Panc1 (cell line): Measurements from ENCODE around the gene SLFNL1. TPM values are rescaled to one million over a fixed set of nuclear protein-coding genes. Genes with fewer than 3 reads are reported as not detected.

Experiments used
- ATAC-seq: fragments of 200-7000 bp; cut with Tn5 transposase; 2 replicates; pipeline ENCODE4 v1.9.1; 2020; ENCODE audit warnings: mild to moderate bottlenecking, moderate library complexity
- BruUV-seq: library from RNA; stranded (reverse); fragments of 400-500 nt; replicated peaks from 2 replicates; lab custom pipeline; 2021; lab: Mats Ljungman, UMichigan
- CTCF ChIA-PET: fragments of 300-600 bp; sonication (Branson Sonifier 250); formaldehyde crosslinking; loops from one replicate; lab custom pipeline; 2022; ENCODE audit warnings: antibody characterized with exemption; lab: Charles Lee
- POLR2A ChIA-PET: fragments of 300-600 bp; sonication (Branson Sonifier 250); formaldehyde crosslinking; loops from one replicate; lab custom pipeline; 2022; ENCODE audit warnings: antibody characterized with exemption; lab: Charles Lee
- DNase-seq: peaks from one replicate; pipeline ENCODE4 v3.0.0-alpha.2; 2010; ENCODE audit warnings: low read depth, low spot score
- H3K27ac ChIP-seq: 2 replicates; pipeline ENCODE4 v1.5.1; 2011; ENCODE audit warnings: mild to moderate bottlenecking, low read length, inconsistent platforms
- H3K27me3 ChIP-seq: fragments of 200-500 bp; sonication (Bioruptor generic); 2 replicates; pipeline ENCODE4 v1.6.0; 2014; ENCODE audit warnings: low read length, inconsistent platforms; ENCODE audit not compliant: control insufficient read depth, insufficient read depth
- H3K36me3 ChIP-seq: fragments of 200-500 bp; sonication (Bioruptor generic); 2 replicates; pipeline ENCODE4 v1.5.1; 2014; ENCODE audit warnings: inconsistent platforms, mild to moderate bottlenecking, low read length, moderate library complexity; ENCODE audit not compliant: control insufficient read depth, insufficient read depth
- H3K4me1 ChIP-seq: 2 replicates; pipeline ENCODE4 v1.5.1; 2011; ENCODE audit warnings: inconsistent platforms, mild to moderate bottlenecking, low read length, moderate library complexity; ENCODE audit not compliant: control insufficient read depth, insufficient read depth
- H3K4me3 ChIP-seq, 2 experiments: 2 replicates each; pipeline ENCODE4 v1.5.1; 2011 to 2012; ENCODE audit warnings: low read depth in 2 of 2, low read length in 2 of 2, mild to moderate bottlenecking in 2 of 2, inconsistent platforms in 1 of 2, moderate library complexity in 1 of 2
- H3K9me3 ChIP-seq: fragments of 200-500 bp; sonication (Bioruptor generic); 2 replicates; pipeline ENCODE4 v1.5.1; 2014; ENCODE audit warnings: low read depth, mild to moderate bottlenecking, inconsistent platforms, low read length, moderate library complexity; ENCODE audit not compliant: control insufficient read depth, insufficient read depth
- POLR2AphosphoS5 ChIP-seq: IDR thresholded peaks from 2 replicates; pipeline ENCODE4 v1.6.1; 2012; ENCODE audit warnings: mild to moderate bottlenecking, low read depth, low read length, moderate library complexity
- SIN3A ChIP-seq: IDR thresholded peaks from 2 replicates; pipeline ENCODE4 v1.6.1; 2012; ENCODE audit warnings: low read depth, mild to moderate bottlenecking, low read length, moderate library complexity, borderline replicate concordance; ENCODE audit not compliant: insufficient read depth
- TCF7L2 ChIP-seq: IDR thresholded peaks from 2 replicates; pipeline ENCODE4 v1.6.1; 2011; ENCODE audit warnings: mild to moderate bottlenecking, low read depth, low read length, inconsistent platforms
- in situ Hi-C: cut with HindIII; loops from 2 replicates; pipeline ENCODE4 v1.10.0; 2016; ENCODE audit warnings: low sequenced_read_pairs, low pct_unique_long_range_greater_than_20kb
- intact Hi-C: fragments of 100-400 bp; cut with micrococcal nuclease; formaldehyde crosslinking; loops from one replicate; pipeline ENCODE4 v1.10.0; 2022; ENCODE audit not compliant: unreplicated experiment
- total RNA-seq: library from RNA; stranded (reverse); gene quantifications from one replicate; pipeline ENCODE4 v1.2.1, GENCODE V29; 2021; ENCODE audit not compliant: unreplicated experiment
- TF ChIP-seq, protein P1 (sequence below): fragments of 450-650 bp; IDR thresholded peaks from 2 replicates; pipeline ENCODE4 v1.5.1; 2017; ENCODE audit warnings: mild to moderate bottlenecking
- TF ChIP-seq, protein P2 (sequence below), 2 experiments: IDR thresholded peaks; 2 replicates each; pipeline ENCODE4 v1.6.1; 2011 to 2012; ENCODE audit warnings: low read depth in 2 of 2, control low read depth in 1 of 2, low read length in 1 of 2, mild to moderate bottlenecking in 1 of 2, moderate library complexity in 1 of 2; ENCODE audit not compliant: insufficient read depth in 1 of 2

SLFNL1 gene
- total RNA-seq, 1 experiment from 2014 or later: 0.10 TPM

DNA sequence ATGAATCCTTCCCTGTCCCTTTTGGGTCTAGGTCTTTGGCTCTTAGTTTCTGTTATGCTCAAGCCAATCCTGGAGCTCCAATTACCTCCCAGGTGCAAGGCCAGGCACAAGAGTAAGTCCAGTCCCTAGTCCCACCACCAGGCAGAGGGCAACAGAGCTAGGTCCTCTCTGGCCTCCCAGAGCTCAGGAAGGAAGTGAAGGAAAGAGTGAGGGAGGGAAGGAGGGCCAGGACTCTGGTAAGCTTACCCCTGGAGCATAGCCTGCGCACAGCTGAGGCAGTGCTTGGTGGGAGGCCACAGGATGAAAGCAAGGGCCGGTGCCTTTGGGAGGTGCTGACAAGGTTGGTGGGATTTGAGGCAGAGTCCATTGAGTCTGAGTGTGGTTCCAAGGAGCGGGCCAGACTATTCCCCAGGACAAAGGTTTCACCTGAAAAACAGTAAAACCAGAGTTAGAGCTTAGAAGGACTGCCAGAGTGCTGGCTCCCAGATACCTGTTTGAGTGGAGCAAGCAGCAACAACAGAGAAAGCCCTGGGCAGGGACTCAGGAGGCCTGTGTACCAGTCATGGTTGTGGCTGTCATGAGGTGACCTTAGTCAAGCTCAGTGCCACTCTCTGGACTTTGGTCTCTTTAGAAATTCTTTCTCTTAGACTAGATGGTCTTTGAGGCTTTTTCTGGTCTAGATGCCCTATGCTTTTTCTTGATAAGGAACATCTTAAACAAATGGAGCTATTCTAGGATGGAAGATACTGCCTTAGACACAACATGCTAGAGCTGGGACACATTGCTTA, 15.8 kb upstream of the SLFNL1 start:
- H3K36me3 ChIP-seq: no peaks in the 10 kb centered on the region
- intact Hi-C loops (no loop called here), in situ Hi-C loops (no loop called here)
- ChIA-PET POLR2A (no interaction called here), CTCF (no interaction called here)
- BruUV-seq: no TSS peak
- H3K27ac ChIP-seq: no peak overlapping the region
- no peak for ATAC-seq
- H3K4me3 ChIP-seq: no peak overlapping the region
- no peaks in the 10 kb centered on the region for H3K4me1 ChIP-seq
- no peak for DNase-seq
- H3K9me3 ChIP-seq: no peaks in the 10 kb centered on the region
- TF ChIP-seq, protein P1, sequence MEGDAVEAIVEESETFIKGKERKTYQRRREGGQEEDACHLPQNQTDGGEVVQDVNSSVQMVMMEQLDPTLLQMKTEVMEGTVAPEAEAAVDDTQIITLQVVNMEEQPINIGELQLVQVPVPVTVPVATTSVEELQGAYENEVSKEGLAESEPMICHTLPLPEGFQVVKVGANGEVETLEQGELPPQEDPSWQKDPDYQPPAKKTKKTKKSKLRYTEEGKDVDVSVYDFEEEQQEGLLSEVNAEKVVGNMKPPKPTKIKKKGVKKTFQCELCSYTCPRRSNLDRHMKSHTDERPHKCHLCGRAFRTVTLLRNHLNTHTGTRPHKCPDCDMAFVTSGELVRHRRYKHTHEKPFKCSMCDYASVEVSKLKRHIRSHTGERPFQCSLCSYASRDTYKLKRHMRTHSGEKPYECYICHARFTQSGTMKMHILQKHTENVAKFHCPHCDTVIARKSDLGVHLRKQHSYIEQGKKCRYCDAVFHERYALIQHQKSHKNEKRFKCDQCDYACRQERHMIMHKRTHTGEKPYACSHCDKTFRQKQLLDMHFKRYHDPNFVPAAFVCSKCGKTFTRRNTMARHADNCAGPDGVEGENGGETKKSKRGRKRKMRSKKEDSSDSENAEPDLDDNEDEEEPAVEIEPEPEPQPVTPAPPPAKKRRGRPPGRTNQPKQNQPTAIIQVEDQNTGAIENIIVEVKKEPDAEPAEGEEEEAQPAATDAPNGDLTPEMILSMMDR: no peak
- no peak for TF ChIP-seq TCF7L2
- TF ChIP-seq SIN3A: no peak
- TF ChIP-seq, protein P2, sequence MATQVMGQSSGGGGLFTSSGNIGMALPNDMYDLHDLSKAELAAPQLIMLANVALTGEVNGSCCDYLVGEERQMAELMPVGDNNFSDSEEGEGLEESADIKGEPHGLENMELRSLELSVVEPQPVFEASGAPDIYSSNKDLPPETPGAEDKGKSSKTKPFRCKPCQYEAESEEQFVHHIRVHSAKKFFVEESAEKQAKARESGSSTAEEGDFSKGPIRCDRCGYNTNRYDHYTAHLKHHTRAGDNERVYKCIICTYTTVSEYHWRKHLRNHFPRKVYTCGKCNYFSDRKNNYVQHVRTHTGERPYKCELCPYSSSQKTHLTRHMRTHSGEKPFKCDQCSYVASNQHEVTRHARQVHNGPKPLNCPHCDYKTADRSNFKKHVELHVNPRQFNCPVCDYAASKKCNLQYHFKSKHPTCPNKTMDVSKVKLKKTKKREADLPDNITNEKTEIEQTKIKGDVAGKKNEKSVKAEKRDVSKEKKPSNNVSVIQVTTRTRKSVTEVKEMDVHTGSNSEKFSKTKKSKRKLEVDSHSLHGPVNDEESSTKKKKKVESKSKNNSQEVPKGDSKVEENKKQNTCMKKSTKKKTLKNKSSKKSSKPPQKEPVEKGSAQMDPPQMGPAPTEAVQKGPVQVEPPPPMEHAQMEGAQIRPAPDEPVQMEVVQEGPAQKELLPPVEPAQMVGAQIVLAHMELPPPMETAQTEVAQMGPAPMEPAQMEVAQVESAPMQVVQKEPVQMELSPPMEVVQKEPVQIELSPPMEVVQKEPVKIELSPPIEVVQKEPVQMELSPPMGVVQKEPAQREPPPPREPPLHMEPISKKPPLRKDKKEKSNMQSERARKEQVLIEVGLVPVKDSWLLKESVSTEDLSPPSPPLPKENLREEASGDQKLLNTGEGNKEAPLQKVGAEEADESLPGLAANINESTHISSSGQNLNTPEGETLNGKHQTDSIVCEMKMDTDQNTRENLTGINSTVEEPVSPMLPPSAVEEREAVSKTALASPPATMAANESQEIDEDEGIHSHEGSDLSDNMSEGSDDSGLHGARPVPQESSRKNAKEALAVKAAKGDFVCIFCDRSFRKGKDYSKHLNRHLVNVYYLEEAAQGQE (IDR thresholded peaks at IDR 0.05; ENCODE audit: insufficient read depth in 1 of 2, low read depth in 2 of 2, low read length in 1 of 2): no peak
- TF ChIP-seq POLR2AphosphoS5: no peak
- no peaks in the 10 kb centered on the region for H3K27me3 ChIP-seq

DNA sequence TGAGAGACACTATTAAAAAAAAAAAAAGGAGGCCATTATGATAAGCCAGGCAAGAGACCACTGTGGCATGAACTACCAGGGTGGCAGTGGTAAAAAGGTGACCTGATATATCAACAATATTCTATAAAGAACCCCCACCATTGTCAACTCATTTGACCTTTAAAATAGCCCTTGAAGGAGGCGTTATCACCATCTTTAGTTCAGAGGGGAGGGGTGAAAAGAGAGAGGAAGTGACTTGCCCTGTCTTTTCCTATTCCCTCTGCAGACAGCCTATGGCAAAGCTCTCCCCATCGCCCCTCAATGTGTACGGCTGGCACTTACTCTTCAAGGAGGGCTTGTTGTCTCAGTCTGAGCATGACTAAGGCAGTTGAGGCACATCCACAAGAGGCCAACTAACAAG, 11.7 kb upstream of the SLFNL1 start:
- CTCF ChIA-PET: interaction anchor here (0.7 kb wide), 1 partner anchor 8 kb away, joined by 3 read pairs; no protein-coding TSS in a partner anchor
- H3K27ac ChIP-seq: no peak overlapping the region
- H3K4me1 ChIP-seq: no peaks in the 10 kb centered on the region
- no TSS peak for BruUV-seq
- no peak overlapping the region for H3K4me3 ChIP-seq
- DNase-seq: no peak
- TF ChIP-seq, protein P2 (IDR thresholded peaks at IDR 0.05; ENCODE audit: insufficient read depth in 1 of 2, low read depth in 2 of 2, low read length in 1 of 2): no peak
- TF ChIP-seq, protein P1: no peak
- no peak for TF ChIP-seq SIN3A
- TF ChIP-seq TCF7L2: no peak
- TF ChIP-seq POLR2AphosphoS5: no peak
- no peaks in the 10 kb centered on the region for H3K27me3 ChIP-seq
- ATAC-seq: no peak
- intact Hi-C loops: no loop called here
- no peaks in the 10 kb centered on the region for H3K9me3 ChIP-seq
- H3K36me3 ChIP-seq: no peaks in the 10 kb centered on the region; the same call in 1 of the 2 replicates
- in situ Hi-C loops: no loop called here
- POLR2A ChIA-PET: interaction anchor here (0.7 kb wide), 1 partner anchor 364 kb away, joined by 6 read pairs; no protein-coding TSS in a partner anchor
